Osteocyte (in vitro differentiated cells): ENCODE measurements around the gene MISP. TPM values are rescaled to one million over a fixed set of nuclear protein-coding genes. Genes with fewer than 3 reads are reported as not detected.
"Not testable (repeated sequence)": the region's sequence is repeated elsewhere in the genome, so short reads cannot be mapped to it uniquely, and the experiment has no call there.

Experiments used
- DNase-seq: peaks from one replicate; pipeline ENCODE4 v3.0.0; 2021; ENCODE audit warnings: mixed read lengths; ENCODE audit not compliant: unreplicated experiment; ENCODE audit errors: extremely low spot score
- H3K27ac Mint-ChIP-seq: one replicate; pipeline ENCODE4 v1.8.0; 2021; ENCODE audit warnings: mild to moderate bottlenecking, mixed read lengths; ENCODE audit not compliant: unreplicated experiment
- H3K27me3 Mint-ChIP-seq: one replicate; pipeline ENCODE4 v1.8.0; 2021; ENCODE audit warnings: mixed read lengths; ENCODE audit not compliant: unreplicated experiment
- H3K36me3 Mint-ChIP-seq: one replicate; pipeline ENCODE4 v1.8.0; 2021; ENCODE audit warnings: mixed read lengths; ENCODE audit not compliant: unreplicated experiment
- H3K4me1 Mint-ChIP-seq: one replicate; pipeline ENCODE4 v1.8.0; 2021; ENCODE audit warnings: mixed read lengths; ENCODE audit not compliant: unreplicated experiment
- H3K4me3 Mint-ChIP-seq: one replicate; pipeline ENCODE4 v1.8.0; 2021; ENCODE audit warnings: mild to moderate bottlenecking, moderate library complexity, mixed read lengths; ENCODE audit not compliant: unreplicated experiment
- H3K9me3 Mint-ChIP-seq: one replicate; pipeline ENCODE4 v1.8.0; 2021; ENCODE audit warnings: mixed read lengths; ENCODE audit not compliant: unreplicated experiment
- CTCF ChIP-seq: fragments of 200-600 bp; sonication (generic); IDR thresholded peaks from 2 replicates; pipeline ENCODE4 v1.5.0; 2021; ENCODE audit warnings: antibody characterized with exemption, mild to moderate bottlenecking, moderate library complexity
- total RNA-seq: library from RNA; stranded (reverse); gene quantifications from 2 replicates; pipeline ENCODE4 v1.2.1, GENCODE V29; 2021

MISP gene
- total RNA-seq, 1 donor from 2014 or later = 1.3 TPM

DNA sequence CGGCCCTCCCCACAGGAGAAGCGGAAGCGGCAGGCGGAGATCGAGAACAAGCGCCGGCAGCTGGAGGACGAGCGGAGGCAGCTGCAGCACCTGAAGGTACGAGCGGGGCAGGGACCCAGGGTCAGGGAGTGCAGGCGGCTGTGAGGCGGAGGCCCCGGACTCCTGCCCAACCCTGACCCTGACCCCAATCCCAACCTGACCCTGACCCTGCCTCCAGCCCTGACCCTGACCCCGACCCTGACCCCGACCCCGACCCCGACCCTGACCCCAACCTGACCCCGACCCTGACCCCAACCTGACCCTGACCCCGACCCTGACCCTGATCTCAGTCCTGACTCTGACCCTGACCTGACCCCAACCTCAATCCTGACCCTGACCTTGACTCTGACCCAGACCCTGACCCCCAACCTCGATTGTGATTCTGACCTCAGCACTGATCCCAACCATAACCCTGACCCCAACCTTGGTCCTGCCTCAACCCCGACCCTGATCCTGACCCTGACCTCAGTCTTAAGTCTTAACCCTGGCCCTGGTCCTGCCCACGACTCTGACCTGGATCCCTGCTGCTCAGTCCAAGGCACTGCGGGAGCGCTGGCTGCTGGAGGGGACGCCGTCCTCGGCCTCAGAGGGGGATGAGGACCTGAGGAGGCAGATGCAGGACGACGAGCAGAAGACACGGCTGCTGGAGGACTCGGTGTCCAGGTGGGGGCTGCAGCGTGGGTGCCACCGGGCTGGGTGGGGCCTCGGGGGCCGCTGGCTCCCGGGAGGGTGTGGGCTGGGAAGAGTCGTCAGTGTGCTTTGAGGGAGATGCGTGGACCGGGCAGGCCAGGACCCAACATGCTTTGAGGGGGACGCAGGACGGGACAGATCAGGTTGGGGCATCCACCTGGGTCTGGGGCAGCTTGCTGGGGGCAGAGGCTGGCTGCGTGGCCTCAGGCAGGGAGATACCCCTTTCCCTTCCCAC is 23.6 kb upstream of the MISP start:
- Mint-ChIP-seq H3K4me3 (no peak overlapping the region), H3K27me3 (no peaks in the 10 kb centered on the region)

DNA sequence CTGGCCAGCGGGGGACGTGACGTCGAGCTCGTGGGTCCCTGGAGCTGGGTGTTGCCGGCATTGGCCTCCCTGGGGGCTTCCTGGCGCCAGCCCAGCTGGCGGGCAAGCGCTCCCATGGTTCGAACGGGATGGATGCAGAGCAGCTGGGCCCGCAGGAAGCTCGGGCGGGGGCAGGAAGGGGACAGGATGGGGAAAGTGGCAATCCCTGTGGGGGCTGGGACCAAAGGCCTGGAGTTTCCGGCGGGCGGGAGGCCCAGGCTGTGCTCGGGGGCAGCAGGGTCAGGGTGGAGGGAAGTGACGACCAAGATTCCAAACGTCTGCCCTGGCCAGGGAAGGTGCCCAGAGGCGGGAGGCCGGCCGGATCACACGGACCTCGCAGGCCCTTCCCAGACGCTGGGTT is 22.9 kb upstream of the MISP start:
- no peak overlapping the region for H3K4me3 Mint-ChIP-seq

More for the DNA sequence above, 23.6 kb upstream of the MISP start:
- peaks cover 27% of the 10 kb centered on the region for H3K4me1 Mint-ChIP-seq
- DNase-seq = no peak
- TF ChIP-seq CTCF = no peak
- peak overlapping the region; percentile 56 for H3K27ac Mint-ChIP-seq
- no peaks in the 10 kb centered on the region for H3K9me3 Mint-ChIP-seq
- peaks cover 9% of the 10 kb centered on the region for H3K36me3 Mint-ChIP-seq

DNA sequence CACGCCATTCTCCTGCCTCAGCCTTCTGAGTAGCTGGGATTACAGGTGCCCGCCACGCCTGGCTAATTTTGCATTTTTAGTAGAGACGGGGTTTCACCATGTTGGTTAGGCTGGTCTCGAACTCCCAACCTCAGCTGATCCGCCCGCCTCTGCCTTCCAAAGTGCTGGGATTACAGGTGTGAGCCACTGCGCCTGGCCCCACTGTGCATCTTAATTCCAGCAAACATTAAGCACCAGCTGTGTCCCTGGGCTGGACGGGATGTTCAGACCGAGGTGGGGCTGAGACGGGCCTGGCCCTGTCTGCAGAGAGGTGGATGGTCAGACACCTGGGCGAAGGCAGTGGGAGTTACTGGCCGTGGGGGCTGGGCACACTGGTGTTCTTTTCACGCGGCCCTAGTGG is 21.3 kb upstream of the MISP start:
- not testable (repeated sequence) for H3K27ac Mint-ChIP-seq, H3K27me3 Mint-ChIP-seq, DNase-seq, H3K9me3 Mint-ChIP-seq, H3K4me3 Mint-ChIP-seq
- H3K36me3 Mint-ChIP-seq = peaks cover 21% of the 10 kb centered on the region
- H3K4me1 Mint-ChIP-seq = peaks cover 22% of the 10 kb centered on the region

More for the DNA sequence above, 22.9 kb upstream of the MISP start:
- peak overlapping the region; percentile 56 for H3K27ac Mint-ChIP-seq
- H3K9me3 Mint-ChIP-seq = no peaks in the 10 kb centered on the region
- H3K27me3 Mint-ChIP-seq = no peaks in the 10 kb centered on the region
- peaks cover 12% of the 10 kb centered on the region for H3K36me3 Mint-ChIP-seq
- no peak for TF ChIP-seq CTCF
- no peak for DNase-seq
- peaks cover 19% of the 10 kb centered on the region for H3K4me1 Mint-ChIP-seq

- H3K4me1 Mint-ChIP-seq = peaks cover 22% of the 10 kb centered on the region
- no peak overlapping the region for H3K27ac Mint-ChIP-seq
- peaks cover 26% of the 10 kb centered on the region for H3K36me3 Mint-ChIP-seq
- no peaks in the 10 kb centered on the region for H3K27me3 Mint-ChIP-seq
- no peak overlapping the region for H3K4me3 Mint-ChIP-seq
- no peaks in the 10 kb centered on the region for H3K9me3 Mint-ChIP-seq
- DNase-seq = no peak
- no peak for TF ChIP-seq CTCF
Measured at GRCh38 chr19:729965-730668, 20.8 kb upstream of the MISP start.

DNA sequence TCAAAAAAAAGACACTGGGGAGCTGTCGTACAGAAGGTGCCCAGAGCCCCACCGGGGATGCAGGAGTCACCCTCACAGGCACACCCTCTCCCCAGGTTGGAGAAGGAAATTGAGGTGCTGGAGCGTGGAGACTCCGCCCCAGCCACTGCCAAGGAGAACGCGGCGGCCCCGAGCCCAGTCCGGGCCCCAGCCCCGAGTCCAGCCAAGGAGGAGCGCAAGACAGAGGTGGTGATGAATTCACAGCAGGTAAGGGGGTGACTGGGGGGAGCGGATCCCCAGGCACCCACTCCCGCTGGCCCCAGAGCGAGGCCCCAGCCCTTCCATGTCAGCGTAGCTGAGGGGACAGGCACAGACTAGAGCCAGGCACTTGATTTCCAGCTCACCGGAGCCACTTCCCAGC is 19.9 kb upstream of the MISP start:
- no peak for DNase-seq
- Mint-ChIP-seq H3K36me3 (peaks cover 26% of the 10 kb centered on the region), H3K4me1 (peaks cover 22% of the 10 kb centered on the region), H3K27ac (no peak overlapping the region), H3K27me3 (no peaks in the 10 kb centered on the region), H3K4me3 (no peak overlapping the region), H3K9me3 (no peaks in the 10 kb centered on the region)
- TF ChIP-seq CTCF = no peak
